Kidney capillary endothelial cell (primary cell): ENCODE data around the gene TAT.
A peak's percentile ranks its signal among the peaks of the same experiment; 100 is the strongest.
"Not testable (repeated sequence)": the region's sequence is repeated elsewhere in the genome, so short reads cannot be mapped to it uniquely, and the experiment has no call there.

Experiments used
- DNase-seq: peaks from one replicate; pipeline ENCODE4 v3.0.0-alpha.2; 2018; ENCODE audit warnings: low spot score

TAT gene

DNA sequence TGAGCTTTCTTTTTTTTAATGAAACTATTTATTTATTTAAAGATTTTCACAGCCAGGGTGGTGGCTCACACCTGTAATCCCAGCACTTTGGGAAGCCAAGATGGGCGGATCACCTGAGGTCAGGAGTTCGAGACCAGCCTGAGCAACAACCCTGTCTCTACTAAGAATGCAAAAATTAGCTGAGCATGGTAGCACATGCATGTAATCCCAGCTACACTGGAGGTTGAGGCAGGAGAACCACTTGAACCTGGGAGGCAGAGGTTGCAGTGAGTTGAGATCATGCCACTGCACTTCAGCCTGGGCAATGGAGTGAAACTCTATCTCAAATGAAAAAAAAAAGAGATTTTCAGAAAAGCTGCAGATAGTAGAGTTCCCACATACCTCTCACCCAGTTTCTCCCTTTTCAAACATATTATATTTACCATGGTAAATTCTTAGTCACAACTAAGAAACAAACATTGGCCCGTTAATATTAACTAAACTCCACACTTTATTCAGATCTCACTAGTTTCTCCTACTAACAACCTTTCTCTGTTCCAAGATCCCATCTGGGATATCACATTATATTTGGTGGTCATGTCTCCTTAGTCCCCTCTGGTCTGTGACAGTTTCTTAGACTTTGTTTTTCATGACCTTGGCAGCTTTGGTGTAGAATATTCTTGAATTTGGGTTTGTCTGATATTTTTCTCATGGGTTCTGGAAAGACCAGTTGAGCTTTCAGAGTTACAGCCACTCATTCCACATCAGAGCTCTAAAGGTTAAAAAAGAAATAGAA, 7.8 kb upstream of the TAT start:
- no peak for DNase-seq

DNA sequence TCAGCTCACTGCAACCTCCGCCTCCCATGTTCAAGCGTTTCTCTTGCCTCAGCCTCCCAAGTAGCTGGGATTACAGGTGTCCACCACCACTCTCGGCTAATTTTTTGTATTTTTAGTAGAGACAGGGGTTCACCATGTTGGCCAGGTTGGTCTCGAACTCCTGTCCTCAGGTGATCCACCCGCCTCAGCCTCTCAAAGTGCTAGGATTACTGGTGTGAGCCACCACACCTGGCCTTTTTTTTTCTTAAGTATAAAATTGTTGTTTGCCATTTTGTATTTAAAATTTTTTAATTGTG, 5.6 kb upstream of the TAT start:
- not testable (repeated sequence) for DNase-seq

DNA sequence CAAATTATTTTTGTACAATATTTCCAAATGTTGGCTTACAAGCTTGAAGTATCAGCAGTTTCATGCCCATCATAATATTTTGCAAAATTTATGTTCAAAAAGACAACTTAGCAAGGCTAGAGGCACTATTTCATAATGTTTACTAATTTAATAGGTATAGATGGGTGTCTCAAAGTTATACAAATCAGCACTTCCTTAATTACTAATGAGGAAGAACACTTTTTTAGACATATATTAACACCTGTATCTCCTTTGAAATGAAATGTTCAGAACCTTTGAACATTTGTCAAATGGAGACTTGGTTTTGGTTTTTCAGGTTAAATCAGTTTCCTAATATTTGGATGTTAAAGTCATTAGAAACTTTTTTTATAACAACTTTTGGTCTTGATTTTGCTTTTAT, 2.2 kb downstream of the TAT start:
- DNase-seq = no peak

DNA sequence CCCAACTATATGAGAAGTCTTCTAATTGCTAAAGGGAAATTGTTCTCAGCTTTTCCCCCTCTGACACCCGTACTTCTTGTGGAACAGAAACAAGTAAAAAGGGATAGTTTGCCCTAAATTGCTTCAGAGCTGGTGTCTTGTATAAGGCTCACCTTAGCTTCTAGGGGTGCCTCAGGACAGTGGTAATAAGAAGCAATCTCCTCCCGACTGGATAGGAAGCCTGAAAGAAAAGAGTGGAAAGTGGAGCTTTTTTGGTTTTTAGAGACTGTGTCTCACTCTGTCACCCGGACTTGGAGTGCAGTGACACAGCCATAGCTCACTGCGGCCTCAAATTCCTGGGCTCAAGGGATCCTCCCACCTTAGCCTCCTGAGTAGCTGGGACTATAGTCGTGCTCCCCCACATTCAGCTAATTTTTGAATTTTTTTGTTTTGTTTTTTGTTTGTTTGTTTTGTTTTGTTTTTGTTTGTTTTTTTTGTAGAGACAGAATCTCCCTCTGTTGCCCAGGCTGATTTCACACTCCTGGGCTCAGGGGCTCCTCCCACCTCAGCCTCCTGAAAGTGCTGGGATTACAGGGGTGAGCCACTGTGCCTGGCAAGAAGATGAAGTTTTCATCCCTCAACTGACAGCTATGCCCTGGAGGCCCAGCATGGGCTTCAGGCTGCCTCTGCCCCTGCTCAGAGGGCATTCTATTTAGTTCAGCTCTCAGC, 3.4 kb downstream of the TAT start:
- DNase-seq = no peak

DNA sequence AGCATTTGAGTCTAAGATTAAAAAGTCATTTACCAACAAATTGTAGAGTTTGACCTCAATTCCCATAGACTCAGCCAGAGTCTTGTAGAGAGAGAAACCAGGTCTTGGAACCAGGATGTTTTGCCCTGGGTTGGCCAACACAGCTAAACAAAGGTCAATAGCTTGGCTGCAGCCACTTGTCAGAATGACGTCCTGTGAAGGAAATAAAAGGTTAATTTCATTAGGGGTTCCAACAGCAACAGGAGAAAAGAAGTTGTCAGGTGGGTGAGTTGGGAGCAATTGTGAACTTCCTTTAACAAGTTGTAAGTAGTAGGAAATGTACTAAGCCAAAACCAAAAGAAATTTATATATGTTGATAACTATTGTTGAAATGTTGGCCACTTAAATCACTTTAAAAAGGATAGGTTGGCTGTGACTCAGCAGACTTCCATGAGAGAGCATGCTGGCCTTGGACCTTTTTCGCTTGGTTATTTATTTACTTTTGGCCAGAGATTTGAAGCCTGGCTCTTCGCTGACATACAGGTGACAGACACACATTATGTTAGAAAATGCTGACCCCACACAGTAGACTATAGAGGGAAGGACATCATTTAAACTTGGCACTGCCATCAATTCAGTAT, 4.3 kb downstream of the TAT start:
- no peak for DNase-seq

DNA sequence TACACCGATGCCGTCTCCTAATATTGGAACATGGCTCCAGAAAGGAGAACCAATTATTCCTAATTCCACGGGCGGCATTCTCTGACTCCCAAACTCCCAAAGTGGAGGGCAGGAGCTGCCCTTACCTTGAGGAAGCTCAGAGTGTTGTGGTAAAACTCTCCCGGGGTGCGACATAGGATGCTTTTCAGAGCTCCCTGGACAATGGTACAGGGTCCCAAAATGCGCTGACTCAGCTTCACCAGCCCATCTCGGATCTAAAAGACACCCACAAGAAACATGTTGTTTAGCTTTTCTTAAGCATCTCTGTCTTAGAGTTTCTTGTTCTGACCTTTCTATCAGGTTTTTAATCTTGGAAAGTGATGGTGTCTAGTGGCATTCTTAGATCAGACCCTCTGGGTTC, 6.7 kb downstream of the TAT start:
- DNase-seq = no peak

DNA sequence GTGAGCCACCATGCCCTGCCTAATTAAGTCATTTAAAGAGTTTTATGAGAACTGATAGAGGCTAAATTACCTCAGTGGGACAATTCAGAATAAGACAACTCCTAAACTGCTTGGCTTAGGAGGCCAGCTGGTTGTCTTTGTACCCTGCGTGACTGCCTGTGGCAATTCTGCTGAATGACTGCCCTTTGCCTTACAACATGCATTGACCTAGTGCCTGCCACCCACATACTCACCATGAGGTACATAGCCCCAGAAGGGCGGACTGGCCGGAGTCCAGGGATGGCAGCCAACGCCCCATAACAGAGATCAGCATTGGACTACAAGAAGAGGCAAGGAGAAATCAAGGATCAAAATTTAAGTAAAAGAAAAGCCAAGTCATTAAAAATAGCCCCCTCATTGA, 7.3 kb downstream of the TAT start:
- no peak for DNase-seq

DNA sequence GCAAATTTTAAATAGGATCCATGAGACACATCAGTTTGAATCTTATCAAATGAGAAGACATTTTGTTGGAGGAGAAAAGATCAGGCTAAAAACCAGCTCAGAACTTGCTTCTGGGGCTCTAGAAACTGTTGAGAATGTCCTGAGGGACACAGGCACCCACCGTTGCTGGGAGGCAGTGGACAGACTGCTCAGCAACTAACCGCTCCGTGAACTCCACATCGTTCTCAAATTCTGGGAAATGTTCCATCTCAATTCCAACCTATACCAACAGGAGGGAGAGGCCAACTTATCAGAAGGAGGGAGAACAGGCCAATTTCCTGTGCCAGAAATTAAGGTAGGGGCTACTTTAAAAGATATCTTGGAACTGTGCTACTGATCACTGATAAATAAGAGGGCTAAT, 8.3 kb downstream of the TAT start:
- DNase-seq = no peak

DNA sequence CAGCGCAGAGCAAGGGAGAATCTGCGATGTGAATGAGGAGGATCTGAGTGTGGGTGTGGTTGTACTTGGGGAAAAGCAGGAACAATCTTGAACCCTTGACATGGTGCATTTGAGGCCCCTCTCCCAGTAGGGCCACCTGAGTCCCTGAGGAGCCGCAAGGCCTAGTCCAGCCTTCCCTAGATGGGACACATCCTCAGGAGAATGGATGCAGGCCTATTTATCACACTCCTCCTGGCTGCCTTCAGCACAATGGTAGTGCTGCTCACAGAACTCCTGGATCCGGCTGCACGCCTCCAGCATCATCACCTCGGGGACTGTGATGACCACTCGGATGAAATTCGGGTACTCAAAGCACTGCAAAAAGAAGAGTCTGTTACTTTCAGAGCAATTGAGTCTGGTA, 9.0 kb downstream of the TAT start:
- DNase-seq = no peak

DNA sequence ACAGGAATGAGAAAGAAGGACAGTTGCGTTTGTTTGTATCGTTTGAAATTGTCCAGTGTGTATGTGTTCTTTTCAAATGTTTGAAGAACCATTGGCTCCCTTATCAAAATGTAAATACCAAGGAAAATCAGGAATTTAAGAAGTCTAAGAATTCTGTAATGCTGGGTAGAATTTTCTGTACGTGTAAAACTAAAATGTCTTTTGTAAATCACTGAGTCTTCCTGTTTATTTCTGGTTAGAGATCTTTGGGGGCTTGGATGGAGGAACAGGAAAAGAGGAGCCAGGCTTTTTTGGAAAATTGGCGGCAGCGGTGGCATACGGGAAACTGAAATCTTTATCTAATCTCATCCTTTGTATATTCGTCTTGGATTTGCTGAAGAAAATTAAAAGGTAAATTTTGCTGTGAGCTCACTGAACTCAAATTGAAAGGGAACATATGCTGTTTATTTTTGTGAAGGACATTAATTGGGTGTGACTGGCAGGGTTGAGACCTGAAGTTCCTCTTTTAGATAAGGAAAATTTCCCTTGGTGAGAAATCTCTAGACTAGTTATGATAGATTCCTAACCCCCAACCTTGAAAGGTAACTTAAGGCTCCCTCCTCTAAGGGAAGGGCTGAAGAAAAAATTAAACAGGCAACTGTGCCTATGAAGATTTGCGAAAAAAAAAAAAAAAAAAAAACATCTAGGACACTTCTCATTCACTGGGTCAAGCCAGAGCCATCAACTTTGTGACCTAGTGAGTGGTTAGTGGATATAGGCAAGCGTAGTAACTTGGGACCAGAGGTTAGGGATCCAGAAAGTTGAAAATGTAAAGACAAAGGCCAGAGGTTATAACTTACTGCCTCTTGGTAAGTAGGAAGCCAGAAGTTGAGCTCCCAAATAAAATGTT, 10.8 kb downstream of the TAT start:
- DNase-seq = no peak

DNA sequence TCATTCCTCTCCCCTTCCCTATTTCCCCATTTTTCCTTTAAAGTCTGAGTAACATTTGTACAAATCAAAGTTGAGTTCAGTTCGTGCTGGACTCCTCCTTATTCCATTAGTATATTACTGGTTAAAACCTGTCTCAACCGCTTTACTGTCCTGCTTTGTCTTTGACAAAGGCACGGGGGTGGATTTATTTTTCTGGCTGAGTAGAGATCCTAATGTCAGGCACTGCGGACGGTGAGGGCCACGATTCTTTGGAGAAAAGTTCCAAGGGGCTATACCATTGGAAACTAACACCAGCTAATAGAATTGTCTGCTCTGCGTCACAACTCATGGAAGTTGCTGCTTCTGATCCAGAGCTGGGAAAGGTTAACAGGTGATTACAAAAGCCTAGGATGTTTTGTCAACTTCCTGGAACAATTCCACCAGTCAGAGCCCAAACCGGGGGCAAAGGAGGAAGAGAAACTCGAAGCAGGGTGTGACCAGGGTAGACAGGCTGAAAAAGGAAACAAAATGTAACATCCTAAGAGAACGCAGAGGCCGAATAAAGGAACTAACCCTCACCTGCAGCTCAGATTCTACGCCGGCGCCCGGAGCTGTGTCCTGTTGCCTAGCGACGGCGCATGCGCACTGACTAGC, 12.4 kb downstream of the TAT start:
- DNase-seq = no peak

DNA sequence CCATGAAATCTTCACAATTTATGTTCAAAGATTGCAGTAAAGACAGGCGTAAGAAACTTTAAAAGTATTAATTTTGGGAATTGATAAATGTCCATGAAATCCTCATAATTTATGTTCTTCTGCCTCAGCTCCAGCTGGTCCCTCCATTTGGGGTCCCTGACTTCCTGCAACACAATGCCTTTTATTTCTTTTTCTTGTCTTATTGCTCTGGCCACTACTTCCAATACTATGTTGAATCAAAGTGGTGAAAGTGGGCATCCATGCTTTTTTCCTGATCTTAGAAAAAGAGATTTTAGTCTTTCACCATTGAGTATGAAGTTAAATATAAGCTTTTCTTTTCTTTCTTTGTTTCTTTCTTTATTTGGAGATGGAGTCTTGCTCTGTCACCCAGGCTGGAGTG, 14.3 kb downstream of the TAT start:
- DNase-seq = no peak

DNA sequence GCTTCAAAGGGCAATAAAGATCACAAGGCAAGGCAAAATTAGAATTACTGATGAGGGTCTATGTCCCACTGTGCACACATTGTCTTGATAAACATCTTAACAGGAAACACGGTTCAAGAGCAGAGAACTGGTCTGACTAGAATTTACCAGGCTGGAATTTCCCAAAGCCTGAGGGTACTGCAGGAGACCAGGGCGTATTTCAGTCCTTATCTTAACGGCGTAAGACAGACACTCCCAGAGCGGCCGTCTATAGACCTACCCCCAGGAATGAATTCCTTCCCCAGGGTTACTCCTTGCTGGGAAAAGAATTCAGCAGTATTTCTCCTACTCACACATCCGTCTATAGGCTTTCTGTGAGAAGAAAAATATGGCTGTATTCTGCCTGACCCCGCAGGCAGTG, 15.0 kb downstream of the TAT start:
- DNase-seq = not testable (repeated sequence)

DNA sequence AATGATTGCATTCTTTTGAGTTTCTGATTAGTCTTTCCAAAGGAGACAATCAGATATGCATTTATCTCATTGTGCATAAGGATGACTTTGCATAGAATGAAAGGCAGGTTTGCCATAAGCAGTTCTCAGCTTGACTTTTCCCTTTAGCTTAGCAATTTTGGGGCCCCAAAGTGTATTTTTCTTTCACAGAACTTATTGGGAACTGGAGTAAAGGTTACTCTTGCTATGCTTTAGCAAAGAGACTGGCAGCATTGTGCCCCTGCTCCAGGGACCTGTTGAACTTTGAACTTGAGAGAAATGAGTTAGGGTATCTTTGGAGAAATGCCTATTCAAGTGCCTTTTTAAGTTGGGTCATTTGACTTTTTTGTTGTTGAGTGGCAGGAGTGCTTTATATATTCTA, 17.0 kb downstream of the TAT start:
- no peak for DNase-seq

DNA sequence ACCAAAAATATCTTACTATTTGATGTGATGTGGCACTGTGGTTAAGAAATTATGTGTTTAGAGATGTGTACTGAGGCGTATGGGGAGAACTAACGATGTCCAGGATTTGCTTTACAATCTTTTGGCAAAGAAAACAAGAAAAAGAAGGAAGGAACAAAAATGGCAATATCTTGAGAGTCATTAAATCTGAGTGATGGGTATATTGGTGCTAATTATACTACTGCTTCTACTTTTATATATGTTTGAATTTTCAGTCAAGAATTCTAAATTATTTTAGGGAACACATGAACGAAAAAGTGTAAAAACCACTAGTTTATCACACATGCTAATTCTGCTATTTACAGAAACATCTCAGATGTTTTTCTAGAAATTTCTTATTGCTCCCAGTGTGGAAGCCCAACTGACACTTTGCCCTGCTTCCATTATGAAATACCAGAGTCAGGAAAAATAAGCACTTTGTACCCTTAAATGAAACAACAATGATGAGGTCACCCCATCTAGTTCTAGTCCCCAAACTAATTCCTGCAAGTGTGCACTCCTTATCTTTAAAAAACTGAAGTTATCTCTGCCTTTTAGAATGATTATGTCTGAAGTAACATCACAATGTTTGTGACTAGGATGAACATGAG, 18.8 kb downstream of the TAT start:
- DNase-seq = no peak

DNA sequence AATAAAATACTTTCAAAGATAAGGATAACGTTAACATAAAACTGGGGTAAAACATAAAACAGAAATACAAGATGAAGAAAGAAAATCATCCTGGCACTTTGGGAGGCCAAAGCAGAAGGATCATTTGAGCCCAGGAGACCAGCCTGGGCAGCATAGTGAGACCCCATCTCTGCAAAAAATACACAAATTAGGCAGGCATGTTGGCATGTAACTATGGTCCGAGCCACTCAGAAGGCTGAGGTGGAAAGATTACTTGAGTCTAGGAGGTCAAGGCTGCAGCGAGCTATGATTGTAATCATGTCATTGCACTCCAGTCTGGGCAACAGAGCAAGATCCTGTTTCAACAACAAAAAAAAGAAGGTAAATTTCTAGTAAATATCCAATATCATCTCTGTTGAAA, 19.6 kb downstream of the TAT start:
- DNase-seq = no peak

DNA sequence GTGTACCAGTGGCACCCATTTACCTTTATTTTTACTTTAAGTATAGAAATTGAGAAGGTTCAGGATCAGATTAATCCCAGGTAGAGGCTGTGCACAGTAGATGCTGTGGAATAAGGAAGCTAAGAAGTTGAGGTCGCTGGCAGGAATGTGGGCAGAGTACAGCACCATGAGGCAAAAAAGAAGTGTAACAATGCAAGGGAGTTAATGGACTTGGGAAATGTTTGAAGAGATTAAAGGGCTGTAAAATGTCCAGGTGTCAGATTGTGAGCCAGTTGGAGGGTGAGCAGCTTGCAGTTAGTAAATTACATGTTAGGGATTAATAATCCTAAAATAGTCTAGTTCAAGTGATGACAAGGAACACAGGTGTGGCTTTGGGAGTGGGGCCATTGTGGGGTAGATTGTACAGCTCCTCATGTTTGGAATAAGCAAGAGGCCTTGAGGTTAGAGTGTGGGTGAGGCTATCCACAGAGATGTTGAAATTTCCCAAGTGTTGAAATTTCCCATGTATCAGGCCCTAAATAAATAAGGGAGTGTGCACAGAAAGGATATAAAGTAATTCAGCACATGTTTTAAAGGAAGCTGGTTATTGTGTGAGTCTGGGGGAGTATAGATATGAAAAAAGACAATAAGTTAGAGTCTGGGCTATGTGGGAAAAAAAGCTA, 21.5 kb downstream of the TAT start:
- DNase-seq = no peak

DNA sequence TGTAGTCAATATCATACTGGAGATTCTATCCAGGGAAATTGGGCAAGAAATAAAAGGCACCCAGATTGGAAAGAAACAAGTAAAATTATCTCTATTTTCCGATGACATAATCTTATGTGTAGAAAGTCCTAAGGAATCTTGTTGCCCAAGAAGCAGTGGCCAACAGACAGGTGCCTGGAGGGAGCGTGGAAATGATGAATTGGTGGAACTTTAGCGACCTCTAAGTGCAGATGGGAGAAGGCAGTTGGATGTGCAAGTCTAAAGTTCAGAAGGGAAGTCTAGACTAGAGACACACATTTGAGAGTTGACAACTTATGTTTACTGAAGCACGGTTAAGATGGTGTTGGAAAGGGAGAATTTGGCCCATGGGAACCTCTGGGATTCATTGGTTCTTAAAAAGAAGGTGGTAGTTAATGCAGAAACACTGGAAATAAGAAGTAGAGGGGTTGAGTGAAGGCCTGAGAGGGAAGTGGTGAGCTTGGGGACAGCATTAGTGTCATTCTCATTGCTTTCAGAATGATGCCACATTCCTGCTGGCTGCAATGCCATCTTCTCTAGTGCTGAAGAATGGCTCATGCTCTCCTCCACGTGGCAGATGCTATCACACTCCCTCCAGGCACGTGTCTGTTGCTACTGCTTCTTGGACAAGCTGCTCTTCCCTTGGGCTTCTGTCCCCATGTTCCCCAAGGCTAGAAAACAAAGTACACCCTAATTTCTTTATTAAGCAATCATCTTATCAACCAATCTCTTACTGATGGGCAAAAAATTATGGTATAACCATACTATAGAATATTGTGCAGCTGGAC, 24.0 kb downstream of the TAT start:
- DNase-seq = no peak

DNA sequence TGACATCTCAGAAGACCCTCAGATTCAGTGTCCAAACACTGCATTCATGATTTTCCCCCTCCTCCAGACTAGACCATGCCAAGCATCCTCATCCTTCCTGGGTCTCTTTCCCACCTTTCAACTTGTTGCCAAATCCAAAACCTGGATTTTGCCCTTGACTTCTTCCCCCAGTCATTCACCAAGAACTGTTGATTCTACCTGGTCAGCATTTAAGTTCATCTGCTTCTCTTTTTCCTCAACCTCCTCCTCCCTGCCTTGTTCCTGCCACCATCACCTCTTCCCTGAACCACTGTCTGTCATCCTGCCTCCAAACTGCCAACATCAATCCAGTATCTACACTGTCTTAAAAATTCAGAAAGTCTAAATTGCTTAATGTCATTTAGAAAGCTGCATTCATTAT, 29.7 kb downstream of the TAT start:
- DNase-seq = no peak

DNA sequence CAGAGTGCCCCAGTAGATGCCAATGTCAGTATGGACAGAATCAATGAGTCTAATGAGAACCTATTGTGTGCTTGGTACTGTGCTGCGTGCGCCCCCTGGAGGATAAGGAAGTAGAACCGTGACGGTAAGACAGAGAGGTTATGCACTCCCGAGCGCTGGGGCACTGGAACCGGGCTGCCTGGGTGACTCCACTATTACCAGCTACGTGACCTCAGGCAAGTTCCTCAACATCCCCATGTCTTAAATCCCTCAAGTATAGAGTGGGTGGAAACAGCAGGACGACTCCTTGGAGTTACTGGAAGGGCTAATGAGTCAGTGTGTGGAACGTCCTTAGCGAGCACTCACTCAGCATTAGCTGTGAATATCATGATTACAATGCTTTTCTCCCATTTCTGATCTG, 34.5 kb downstream of the TAT start:
- peak; percentile 16 for DNase-seq
